PFSK-1 (cell line): ENCODE results near the gene MCOLN3.

ENCODE experiments used
- FOXP2 ChIP-seq: optimal IDR thresholded peaks from 2 replicates; pipeline ENCODE3; 2011; ENCODE audit warnings: borderline replicate concordance, control low read depth, inconsistent platforms; ENCODE audit not compliant: insufficient read depth; ENCODE audit errors: extremely low read length, extremely low read depth
- POLR2AphosphoS5 ChIP-seq: IDR thresholded peaks from 2 replicates; pipeline ENCODE4 v1.6.1; 2012; ENCODE audit warnings: low read depth, mild to moderate bottlenecking, control low read depth, low read length, moderate library complexity
- SIN3A ChIP-seq: IDR thresholded peaks from 2 replicates; pipeline ENCODE4 v1.6.1; 2012; ENCODE audit warnings: mild to moderate bottlenecking, low read length, moderate library complexity, borderline replicate concordance; ENCODE audit not compliant: insufficient read depth
- TAF1 ChIP-seq: IDR thresholded peaks from 2 replicates; pipeline ENCODE4 v1.6.1; 2012; ENCODE audit warnings: low read length, control low read depth, borderline replicate concordance; ENCODE audit not compliant: insufficient read depth
- TF ChIP-seq, protein P1 (sequence below), 2 experiments: IDR thresholded peaks; 2 replicates each; pipeline versions ENCODE4 v1.6.1 to v1.8.0; 2011 to 2012; ENCODE audit warnings: low read depth in 2 of 2, low read length in 2 of 2, control low read depth in 1 of 2, inconsistent platforms in 1 of 2, mild to moderate bottlenecking in 1 of 2, moderate library complexity in 1 of 2; ENCODE audit not compliant: insufficient read depth in 1 of 2

The MCOLN3 gene

DNA sequence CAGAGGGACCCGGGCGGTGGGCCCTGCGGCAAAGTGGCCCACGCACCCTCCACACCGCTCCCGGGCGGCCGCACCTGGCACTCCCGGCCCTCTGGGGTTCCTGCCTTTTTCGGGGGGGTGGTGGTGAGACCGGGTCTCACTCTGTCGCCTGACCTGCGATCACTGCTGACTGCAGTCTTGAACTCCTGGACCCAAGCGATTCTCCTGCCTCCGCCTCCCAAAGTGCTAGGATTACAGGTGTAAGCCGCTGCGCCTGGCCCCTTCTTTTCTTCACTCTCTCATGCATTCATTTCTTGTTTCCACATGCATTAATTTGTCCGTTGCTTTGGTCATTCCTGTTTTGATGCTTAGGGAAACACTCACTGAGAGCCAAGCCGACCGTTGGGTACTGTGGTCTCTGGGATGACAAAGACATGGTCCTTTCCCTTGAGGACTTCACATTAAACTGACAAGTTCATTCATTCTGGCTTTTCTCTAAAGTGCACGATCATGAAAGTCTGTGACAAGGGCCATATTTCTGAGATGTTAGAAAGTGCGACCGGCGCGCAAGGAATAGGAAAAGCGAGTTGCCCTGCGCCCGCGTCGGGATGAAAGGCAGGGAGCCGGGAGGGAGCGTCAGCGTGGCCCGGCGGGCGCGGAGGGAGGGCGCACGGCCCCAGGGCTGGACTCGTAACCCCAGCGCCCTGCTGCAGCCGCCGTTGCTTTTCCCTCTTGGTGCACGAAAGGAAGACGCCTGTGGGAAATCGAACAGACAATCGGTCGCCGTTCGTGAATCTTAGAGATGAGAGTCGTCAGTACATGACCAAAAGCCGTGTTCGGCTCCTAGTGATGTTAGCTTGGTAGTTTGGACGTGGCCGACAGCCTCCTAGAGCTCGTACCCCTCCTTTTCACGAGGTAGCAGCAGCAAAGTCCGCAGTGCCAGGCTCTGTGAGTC is 50.4 kb downstream of the MCOLN3 start:
- TF ChIP-seq SIN3A (no peak), POLR2AphosphoS5 (no peak), FOXP2 (no peak)

DNA sequence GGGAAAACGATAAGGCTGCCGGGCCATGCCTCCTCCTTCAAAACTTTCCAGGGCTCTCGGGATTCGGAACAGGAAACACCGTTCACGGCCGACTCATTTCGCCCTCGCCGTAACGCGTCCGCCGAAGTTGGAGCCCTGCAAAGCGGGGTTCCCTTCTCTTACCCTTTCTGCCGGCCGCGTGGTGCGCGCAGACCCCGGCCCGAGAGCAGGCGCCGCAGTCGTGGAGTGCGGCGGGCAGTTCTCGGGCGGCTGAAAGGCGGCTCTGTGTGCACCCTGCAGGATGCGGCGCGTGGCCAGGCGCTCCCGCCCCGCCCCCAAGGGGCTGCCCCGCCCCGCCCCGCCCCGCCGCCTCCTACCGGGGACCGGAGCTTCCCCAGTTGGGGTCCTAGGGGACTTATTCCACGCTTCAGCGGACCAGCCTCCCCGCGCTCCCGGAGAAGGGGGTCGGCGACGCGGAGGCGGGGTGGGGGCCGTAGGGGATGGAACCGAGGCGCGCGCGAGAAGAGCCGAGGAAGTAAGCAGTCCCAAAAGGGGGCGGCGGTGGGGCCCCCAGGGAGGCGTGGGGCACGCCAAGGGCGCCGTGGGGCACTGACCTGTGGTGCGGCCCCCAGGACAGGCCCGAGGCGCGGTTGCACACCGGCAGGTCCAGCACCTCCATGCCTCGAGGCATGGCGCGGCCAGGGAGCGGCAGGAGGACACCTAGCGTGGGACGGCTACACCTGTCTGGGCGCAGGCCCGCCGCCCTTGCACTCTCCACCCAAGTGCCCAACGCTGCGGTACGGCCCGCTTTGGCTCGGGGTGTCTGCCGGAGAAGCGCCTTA is 51.2 kb downstream of the MCOLN3 start, which contains the start of gene MCOLN2:
Gene MCOLN2 (minus strand): TSS at position 268 of the 821 bp plus-strand sequence. CDS start 241 bp downstream, at position 27.
- TF ChIP-seq SIN3A (no peak), TAF1 (no peak), POLR2AphosphoS5 (no peak), FOXP2 (no peak)
- TF ChIP-seq, protein P1, sequence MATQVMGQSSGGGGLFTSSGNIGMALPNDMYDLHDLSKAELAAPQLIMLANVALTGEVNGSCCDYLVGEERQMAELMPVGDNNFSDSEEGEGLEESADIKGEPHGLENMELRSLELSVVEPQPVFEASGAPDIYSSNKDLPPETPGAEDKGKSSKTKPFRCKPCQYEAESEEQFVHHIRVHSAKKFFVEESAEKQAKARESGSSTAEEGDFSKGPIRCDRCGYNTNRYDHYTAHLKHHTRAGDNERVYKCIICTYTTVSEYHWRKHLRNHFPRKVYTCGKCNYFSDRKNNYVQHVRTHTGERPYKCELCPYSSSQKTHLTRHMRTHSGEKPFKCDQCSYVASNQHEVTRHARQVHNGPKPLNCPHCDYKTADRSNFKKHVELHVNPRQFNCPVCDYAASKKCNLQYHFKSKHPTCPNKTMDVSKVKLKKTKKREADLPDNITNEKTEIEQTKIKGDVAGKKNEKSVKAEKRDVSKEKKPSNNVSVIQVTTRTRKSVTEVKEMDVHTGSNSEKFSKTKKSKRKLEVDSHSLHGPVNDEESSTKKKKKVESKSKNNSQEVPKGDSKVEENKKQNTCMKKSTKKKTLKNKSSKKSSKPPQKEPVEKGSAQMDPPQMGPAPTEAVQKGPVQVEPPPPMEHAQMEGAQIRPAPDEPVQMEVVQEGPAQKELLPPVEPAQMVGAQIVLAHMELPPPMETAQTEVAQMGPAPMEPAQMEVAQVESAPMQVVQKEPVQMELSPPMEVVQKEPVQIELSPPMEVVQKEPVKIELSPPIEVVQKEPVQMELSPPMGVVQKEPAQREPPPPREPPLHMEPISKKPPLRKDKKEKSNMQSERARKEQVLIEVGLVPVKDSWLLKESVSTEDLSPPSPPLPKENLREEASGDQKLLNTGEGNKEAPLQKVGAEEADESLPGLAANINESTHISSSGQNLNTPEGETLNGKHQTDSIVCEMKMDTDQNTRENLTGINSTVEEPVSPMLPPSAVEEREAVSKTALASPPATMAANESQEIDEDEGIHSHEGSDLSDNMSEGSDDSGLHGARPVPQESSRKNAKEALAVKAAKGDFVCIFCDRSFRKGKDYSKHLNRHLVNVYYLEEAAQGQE (IDR thresholded peaks at IDR 0.05; ENCODE audit: insufficient read depth in 1 of 2, low read depth in 2 of 2, low read length in 2 of 2) = no peak

DNA sequence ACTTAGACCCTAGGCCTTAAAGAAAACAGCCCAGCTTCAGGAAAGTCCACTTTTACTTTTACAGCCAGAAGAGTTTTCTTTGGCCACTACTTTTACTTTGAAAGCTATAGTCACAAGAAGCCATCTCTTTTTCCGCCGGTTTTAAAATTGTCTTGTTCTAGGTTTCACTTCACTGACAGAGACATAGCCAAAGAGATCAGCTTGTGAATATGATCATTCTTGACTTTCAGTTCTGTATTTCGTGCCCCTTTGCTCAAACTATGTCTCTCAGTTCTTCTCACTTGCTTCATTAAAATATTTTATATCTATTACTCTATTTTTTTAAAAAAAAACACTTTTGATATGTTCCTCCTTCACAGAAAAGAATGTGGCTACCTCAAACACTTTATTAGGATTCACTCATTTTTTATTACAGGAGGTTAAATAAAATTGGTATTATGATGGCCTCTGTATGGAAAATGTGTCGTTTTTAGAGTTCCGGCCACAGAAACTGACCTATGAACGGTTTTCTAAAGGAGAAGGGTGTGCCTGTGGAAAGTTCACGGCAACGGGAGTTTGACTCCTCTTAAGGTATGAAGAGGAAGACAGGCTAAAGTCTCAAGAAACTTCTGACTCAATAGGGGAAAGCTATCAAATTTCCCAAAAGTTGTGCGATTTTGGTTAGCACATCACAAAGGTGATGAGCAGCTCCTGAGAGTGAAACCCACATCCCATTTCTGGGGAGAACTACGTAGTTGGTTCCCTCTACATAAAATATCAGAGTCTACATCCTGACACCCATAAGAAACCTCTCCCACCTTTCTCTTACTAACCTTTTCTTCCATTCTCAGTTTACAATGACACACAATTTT is 52.6 kb downstream of the MCOLN3 start:
- TF ChIP-seq TAF1 (no peak), FOXP2 (no peak), POLR2AphosphoS5 (no peak), SIN3A (no peak)
- TF ChIP-seq, protein P1 (IDR thresholded peaks at IDR 0.05; ENCODE audit: insufficient read depth in 1 of 2, low read depth in 2 of 2, low read length in 2 of 2) = no peak

DNA sequence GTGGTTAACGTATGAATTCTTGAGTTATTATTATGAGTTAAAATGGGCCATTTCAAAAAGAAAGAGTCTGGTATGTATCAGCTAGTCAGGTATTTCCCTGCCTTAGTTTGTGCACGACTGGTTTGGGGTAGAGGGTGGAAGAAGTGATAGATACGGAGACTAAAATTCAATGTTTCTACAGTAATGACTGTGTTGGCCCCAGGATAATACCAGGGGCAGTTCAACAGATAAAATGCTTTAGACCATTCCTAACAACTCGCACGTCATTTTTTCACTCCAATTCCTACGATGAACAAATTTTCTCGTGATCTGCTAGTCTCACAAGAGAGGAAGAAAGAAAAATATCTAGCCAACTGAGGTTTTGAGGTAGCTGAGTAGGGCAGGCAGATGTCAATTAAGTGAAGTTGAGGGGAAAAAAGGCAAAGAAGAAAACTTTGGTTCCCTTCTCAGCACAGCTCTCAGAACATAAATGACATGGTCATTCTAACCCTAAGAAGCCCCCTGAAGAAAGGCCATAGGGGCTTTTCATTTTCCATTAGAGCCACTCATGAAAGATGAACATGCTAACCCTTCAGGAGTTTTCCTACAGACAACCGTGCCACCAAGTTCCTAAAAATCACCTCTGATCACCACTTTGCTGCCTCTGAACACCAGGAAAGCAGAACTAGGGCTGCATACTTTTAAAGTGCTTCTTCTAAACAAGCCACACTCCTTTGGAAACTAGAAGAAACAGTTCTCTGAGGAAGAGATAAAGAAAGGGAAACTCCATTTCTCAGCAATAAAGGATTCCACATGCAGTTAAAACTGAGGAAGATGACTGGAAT is 57.0 kb downstream of the MCOLN3 start:
- no peak for TF ChIP-seq FOXP2
- no peak for TF ChIP-seq TAF1
- no peak for TF ChIP-seq SIN3A
- TF ChIP-seq, protein P1 (IDR thresholded peaks at IDR 0.05; ENCODE audit: insufficient read depth in 1 of 2, low read depth in 2 of 2, low read length in 2 of 2) = no peak
- TF ChIP-seq POLR2AphosphoS5 = no peak

DNA sequence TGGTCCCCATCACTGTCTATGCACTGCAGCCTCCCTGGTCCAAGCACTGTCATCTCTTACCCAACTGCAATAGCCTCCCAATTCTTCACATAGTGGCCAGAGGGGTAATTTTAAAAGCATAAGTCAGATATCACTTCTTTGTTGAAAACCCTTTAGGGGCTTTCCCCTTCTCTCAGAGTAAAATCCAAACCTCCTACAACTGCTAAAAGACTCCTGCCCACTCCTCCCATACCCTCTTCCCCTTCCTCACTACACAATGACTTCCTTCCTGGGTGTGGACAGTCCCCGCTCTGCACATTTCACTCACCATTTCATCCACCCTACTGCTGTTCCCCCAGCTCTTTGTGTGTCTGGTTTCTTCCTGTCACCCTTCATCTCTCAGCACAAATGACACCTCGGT is 59.7 kb downstream of the MCOLN3 start:
- TF ChIP-seq FOXP2 = no peak
- TF ChIP-seq, protein P1 (IDR thresholded peaks at IDR 0.05; ENCODE audit: insufficient read depth in 1 of 2, low read depth in 2 of 2, low read length in 2 of 2) = no peak
- TF ChIP-seq TAF1 = no peak
- no peak for TF ChIP-seq POLR2AphosphoS5
- no peak for TF ChIP-seq SIN3A
